HepG2 (cell line): ENCODE results near the gene ULK4. TPM values are rescaled to one million over a fixed set of nuclear protein-coding genes. Genes with fewer than 3 reads are reported as not detected.

Experiments used
- ATAC-seq: fragments of 200-7000 bp; cut with Tn5 transposase; 3 replicates; pipeline ENCODE4 v1.9.1; 2020; ENCODE audit warnings: mild to moderate bottlenecking, moderate library complexity
- BruUV-seq: library from RNA; stranded (reverse); fragments of 400-500 nt; replicated peaks from 2 replicates; lab custom pipeline; 2021; lab: Mats Ljungman, UMichigan
- CTCF ChIA-PET: fragments of 300-600 bp; formaldehyde crosslinking; extraction: SDS; loops from one replicate; lab custom pipeline; 2021; ENCODE audit warnings: low total read pairs, inconsistent platforms, low intra/inter-chr PET ratio; lab: Yijun Ruan, JAX
- POLR2A ChIA-PET: fragments of 350-600 bp; sonication (Branson Sonifier 250); formaldehyde crosslinking; loops from one replicate; lab custom pipeline; 2020; ENCODE audit warnings: antibody characterized with exemption, inconsistent platforms; lab: Yijun Ruan, JAX
- DNase-seq: peaks from one replicate; pipeline ENCODE4 v3.0.0-alpha.2; 2015; ENCODE audit warnings: low spot score
- FAIRE-seq: peaks from 3 replicates; lab custom pipeline; 2011; peaks lifted over from hg19 to GRCh38; lab: Jason Lieb, UNC
- H2AFZ ChIP-seq: one replicate; pipeline ENCODE4 v1.6.1; 2011; ENCODE audit warnings: low read length, inconsistent platforms
- H3K27ac ChIP-seq: fragments of 300-600 bp; 3 replicates; pipeline ENCODE4 v1.8.0; 2011; ENCODE audit warnings: mixed run types, mild to moderate bottlenecking, mixed read lengths, low read length, inconsistent platforms; ENCODE audit not compliant: insufficient read depth; ENCODE audit errors: extremely low read length
- H3K27me3 ChIP-seq, 2 experiments: fragments of 200-600 bp in 1 of 2; 2 replicates in 1 of 2; 3 replicates in 1 of 2; pipeline versions ENCODE4 v1.6.0 to v1.8.0; 2011; ENCODE audit warnings: low read length in 2 of 2, mild to moderate bottlenecking in 2 of 2, moderate library complexity in 2 of 2, inconsistent platforms in 1 of 2; ENCODE audit not compliant: insufficient read depth in 2 of 2, control insufficient read depth in 1 of 2
- H3K36me3 ChIP-seq, 2 experiments: fragments of 200-600 bp in 1 of 2; replicated peaks in 1 of 2; 2 replicates in 1 of 2; 3 replicates in 1 of 2; pipeline versions ENCODE4 v1.5.1 to v1.8.0; 2011; ENCODE audit warnings: low read length in 2 of 2, inconsistent platforms in 1 of 2; ENCODE audit not compliant: insufficient read depth in 2 of 2, control insufficient read depth in 1 of 2
- H3K4me1 ChIP-seq: 2 replicates; pipeline ENCODE4 v1.5.1; 2012; ENCODE audit warnings: low read length, inconsistent platforms; ENCODE audit not compliant: insufficient read depth
- H3K4me2 ChIP-seq: 2 replicates; pipeline ENCODE4 v1.6.0; 2011; ENCODE audit warnings: low read depth, low read length, inconsistent platforms
- H3K4me3 ChIP-seq, 3 experiments: fragments of 200-600 bp in 1 of 3; sonication (generic), shearing (Covaris generic) in 1 of 3; replicated peaks in 1 of 3; 2 replicates each; pipeline ENCODE4 v1.5.1; 2011 to 2016; ENCODE audit warnings: low read length in 3 of 3, inconsistent platforms in 2 of 3, low read depth in 2 of 3, mild to moderate bottlenecking in 2 of 3, control low read depth in 1 of 3, mixed read lengths in 1 of 3; ENCODE audit not compliant: insufficient read depth in 1 of 3
- H3K79me2 ChIP-seq: one replicate; pipeline ENCODE4 v1.6.1; 2011; ENCODE audit warnings: low read length, inconsistent platforms; ENCODE audit not compliant: insufficient read depth
- H3K9ac ChIP-seq: 2 replicates; pipeline ENCODE4 v1.6.0; 2011; ENCODE audit warnings: mild to moderate bottlenecking, low read depth, low read length, inconsistent platforms; ENCODE audit not compliant: insufficient read depth
- H3K9me3 ChIP-seq: 2 replicates; pipeline ENCODE4 v1.5.1; 2012; ENCODE audit warnings: mild to moderate bottlenecking, low read length
- H4K20me1 ChIP-seq: 2 replicates; pipeline ENCODE4 v1.6.0; 2011; ENCODE audit warnings: inconsistent platforms, mild to moderate bottlenecking, low read length, moderate library complexity; ENCODE audit not compliant: insufficient read depth
- KDM3A ChIP-seq: IDR thresholded peaks from 2 replicates; pipeline ENCODE4 v1.6.1; 2018; ENCODE audit warnings: low read depth, missing compliant biosample characterization
- NFATC3 ChIP-seq: sonication (generic); formaldehyde crosslinking; IDR thresholded peaks from 2 replicates; pipeline ENCODE4 v1.5.1; 2020; ENCODE audit warnings: mild to moderate bottlenecking, missing genetic modification reagents
- PAF1 ChIP-seq: IDR thresholded peaks from 2 replicates; pipeline ENCODE4 v1.6.1; 2016; ENCODE audit warnings: missing genetic modification reagents, missing compliant biosample characterization
- RBFOX2 ChIP-seq: fragments of 200-400 bp; formaldehyde crosslinking; IDR thresholded peaks from 2 replicates; pipeline ENCODE4 v1.6.1; 2017; ENCODE audit warnings: low read depth, mild to moderate bottlenecking, low read length
- SATB2 ChIP-seq: sonication (generic); formaldehyde crosslinking; IDR thresholded peaks from 2 replicates; pipeline ENCODE4 v1.5.0; 2020; ENCODE audit warnings: missing genetic modification reagents
- SOX13 ChIP-seq, 3 experiments: fragments of 450-650 bp in 1 of 3; sonication (generic) in 1 of 3; formaldehyde crosslinking in 1 of 3; IDR thresholded peaks in 2 of 3; conservative IDR thresholded peaks in 1 of 3; 2 replicates each; pipeline versions ENCODE4 v1.5.0 to v1.6.1; 2016 to 2020; ENCODE audit warnings: antibody characterized with exemption in 1 of 3, mild to moderate bottlenecking in 1 of 3, missing compliant biosample characterization in 1 of 3, missing genetic modification reagents in 1 of 3, moderate library complexity in 1 of 3
- SOX5 ChIP-seq: IDR thresholded peaks from 2 replicates; pipeline ENCODE4 v1.6.1; 2016; ENCODE audit warnings: borderline replicate concordance
- ZNF30 ChIP-seq: sonication (generic); formaldehyde crosslinking; IDR thresholded peaks from 2 replicates; pipeline ENCODE4 v1.5.0; 2020; ENCODE audit warnings: mild to moderate bottlenecking, missing genetic modification reagents
- ZNF550 ChIP-seq: sonication (generic); formaldehyde crosslinking; IDR thresholded peaks from 2 replicates; pipeline ENCODE4 v1.4.0; 2020; ENCODE audit warnings: mild to moderate bottlenecking, missing genetic modification reagents, borderline replicate concordance
- ZNF607 ChIP-seq: sonication (generic); formaldehyde crosslinking; IDR thresholded peaks from 2 replicates; pipeline ENCODE4 v1.5.1; 2020; ENCODE audit warnings: missing genetic modification reagents, mild to moderate bottlenecking, borderline replicate concordance
- ZNF816 ChIP-seq: sonication (generic); formaldehyde crosslinking; IDR thresholded peaks from 2 replicates; pipeline ENCODE4 v1.8.0; 2022; ENCODE audit warnings: missing genetic modification reagents, mild to moderate bottlenecking, borderline replicate concordance
- WGBS: methylation state at CpG from one replicate; pipeline ENCODE4 v1.1.6; 2017; ENCODE audit warnings: low lambda C conversion rate; 5-methylcytosine and 5-hydroxymethylcytosine counted together
- in situ Hi-C: cut with HindIII; loops from 2 replicates; pipeline ENCODE4 v1.10.0; 2017; ENCODE audit warnings: low pct_unique_long_range_greater_than_20kb; ENCODE audit not compliant: extremely low pct_ligation_motif_present
- intact Hi-C: fragments of 100-400 bp; cut with micrococcal nuclease; formaldehyde crosslinking; loops from one replicate; pipeline ENCODE4 v1.10.0; 2022; ENCODE audit not compliant: unreplicated experiment
- polyA plus RNA-seq, 8 experiments: library from polyadenylated mRNA; depleted of rRNA in 3 of 8; stranded (reverse) in 7 of 8; unstranded in 1 of 8; fragments of >200 nt; fragmentation: Illumina TruSeq in 4 of 8; extraction: Trizol in 4 of 8; gene quantifications; 2 replicates each; pipeline versions ENCODE4 v1.2.1 to v1.2.3, GENCODE V29; 2011 to 2016; ENCODE audit warnings: low read depth in 4 of 8, missing spikeins in 1 of 8, mixed read lengths in 1 of 8; ENCODE audit not compliant: insufficient read depth in 1 of 8
- total RNA-seq, 5 experiments: library from RNA; depleted of rRNA; stranded (reverse); fragments of >200 nt; fragmentation: Illumina TruSeq; extraction: Trizol; gene quantifications; 2 replicates each; pipeline ENCODE4 v1.2.3, GENCODE V29; 2016; ENCODE audit warnings: low read depth in 1 of 5
- TF ChIP-seq, protein P1 (sequence below): IDR thresholded peaks from 2 replicates; pipeline ENCODE4 v1.6.1; 2016; ENCODE audit warnings: low read depth
- TF ChIP-seq, protein P2 (sequence below): sonication (generic); formaldehyde crosslinking; IDR thresholded peaks from 2 replicates; pipeline ENCODE4 v1.9.0; 2021; ENCODE audit warnings: missing genetic modification reagents, borderline replicate concordance

Gene ULK4
- total and polyA plus RNA-seq, 2 of the 13 experiments (the other 11 are each of a cell fraction or from before 2014, with no cell fraction given): 6.7 to 11.8 TPM

DNA sequence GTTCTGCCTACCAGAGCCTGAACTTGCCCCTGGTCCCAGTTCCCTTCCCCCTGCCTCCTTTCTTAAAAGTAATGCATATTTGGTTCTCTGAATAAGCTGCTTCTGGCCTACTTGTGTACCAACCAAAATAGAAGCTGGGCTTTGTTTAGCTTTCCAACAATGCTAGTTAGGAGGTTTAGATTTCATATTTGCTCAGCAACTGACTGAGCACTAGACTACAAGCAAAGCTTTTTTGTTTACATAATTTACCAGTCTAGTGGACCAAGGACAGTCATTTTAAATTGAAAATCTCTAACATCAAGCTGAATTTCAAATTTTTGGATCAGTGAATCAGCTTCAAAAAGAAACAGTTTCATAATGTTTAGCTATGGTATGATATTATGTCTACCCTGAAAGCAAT, 331.2 kb downstream of the ULK4 start:
- Histone ChIP-seq H4K20me1 (no peaks in the 10 kb centered on the region), H3K27me3 (no peaks in the 10 kb centered on the region), H3K4me3 (no peak overlapping the region), H3K9me3 (no peaks in the 10 kb centered on the region), H3K9ac (no peak overlapping the region), H3K79me2 (no peaks in the 10 kb centered on the region), H3K4me1 (peaks cover 22% of the 10 kb centered on the region), H3K4me2 (no peak overlapping the region), H2AFZ (no peak overlapping the region), H3K36me3 (no peaks in the 10 kb centered on the region), H3K27ac (no peak overlapping the region)
- ATAC-seq (peak; percentile 58), FAIRE-seq (peak; percentile 37), DNase-seq (peak; percentile 8)
- POLR2A ChIA-PET: no interaction called here
- BruUV-seq: no TSS peak
- TF ChIP-seq, protein P1, sequence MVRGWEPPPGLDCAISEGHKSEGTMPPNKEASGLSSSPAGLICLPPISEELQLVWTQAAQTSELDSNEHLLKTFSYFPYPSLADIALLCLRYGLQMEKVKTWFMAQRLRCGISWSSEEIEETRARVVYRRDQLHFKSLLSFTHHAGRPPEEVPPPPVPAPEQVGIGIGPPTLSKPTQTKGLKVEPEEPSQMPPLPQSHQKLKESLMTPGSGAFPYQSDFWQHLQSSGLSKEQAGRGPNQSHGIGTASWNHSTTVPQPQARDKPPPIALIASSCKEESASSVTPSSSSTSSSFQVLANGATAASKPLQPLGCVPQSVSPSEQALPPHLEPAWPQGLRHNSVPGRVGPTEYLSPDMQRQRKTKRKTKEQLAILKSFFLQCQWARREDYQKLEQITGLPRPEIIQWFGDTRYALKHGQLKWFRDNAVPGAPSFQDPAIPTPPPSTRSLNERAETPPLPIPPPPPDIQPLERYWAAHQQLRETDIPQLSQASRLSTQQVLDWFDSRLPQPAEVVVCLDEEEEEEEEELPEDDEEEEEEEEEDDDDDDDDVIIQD: 0 out of 2 replicates have a peak, but pooled peaks have one; percentile 8
- TF ChIP-seq KDM3A (CRISPR knock-in tag) (no peak), SOX5 (CRISPR knock-in tag) (peak; percentile 41; the same call in 1 of the 2 replicates), NFATC3 (CRISPR knock-in tag) (no peak), SOX13 (IDR thresholded peaks at IDR 0.05) (no peak), SOX13 (CRISPR knock-in tag; conservative IDR thresholded peaks at IDR 0.05 in 1 of 2, IDR thresholded peaks at IDR 0.05 in 1 of 2) (peak in 1 of 2 experiments; percentile 65; a peak in 2 of 4 replicates)
- CTCF ChIA-PET: no interaction called here
- intact Hi-C loops: no loop called here
- in situ Hi-C loops: no loop called here

DNA sequence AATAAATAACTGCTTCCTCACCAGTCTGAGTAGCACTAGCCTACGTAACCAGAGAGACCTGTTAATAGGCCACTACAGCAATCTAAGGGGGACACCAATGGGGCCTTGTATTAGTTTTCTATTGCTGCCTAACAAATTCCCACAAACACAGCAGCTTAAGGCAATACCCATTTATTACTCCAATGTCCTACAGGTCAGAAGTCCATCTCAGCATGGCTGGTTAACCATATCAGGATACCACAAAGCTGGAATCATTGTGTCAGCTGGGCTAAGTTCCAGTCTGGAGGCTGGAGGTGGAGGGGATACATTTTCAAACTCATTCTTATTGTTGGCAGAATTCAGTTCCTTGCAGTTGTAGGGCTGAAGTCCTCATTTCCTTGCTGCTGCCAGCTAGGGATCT, 331.9 kb downstream of the ULK4 start:
- DNase-seq (no peak), FAIRE-seq (no peak), ATAC-seq (no peak)
- Histone ChIP-seq H3K27me3 (no peaks in the 10 kb centered on the region), H2AFZ (no peak overlapping the region), H3K4me2 (no peak overlapping the region), H3K9ac (no peak overlapping the region), H3K4me1 (peaks cover 22% of the 10 kb centered on the region), H3K4me3 (no peak overlapping the region), H3K9me3 (no peaks in the 10 kb centered on the region), H4K20me1 (no peaks in the 10 kb centered on the region), H3K36me3 (no peaks in the 10 kb centered on the region), H3K27ac (no peak overlapping the region), H3K79me2 (no peaks in the 10 kb centered on the region)
- WGBS: no CpG with 5 or more reads among the region's 1 CpG
- POLR2A ChIA-PET: no interaction called here
- BruUV-seq: no TSS peak
- intact Hi-C loops: loop anchor here (10.0 kb wide), 1 partner anchor 955 kb away; no protein-coding TSS in a partner anchor
- CTCF ChIA-PET: no interaction called here
- in situ Hi-C loops: no loop called here
- TF ChIP-seq SATB2 (no peak), ZNF550 (CRISPR knock-in tag) (no peak), ZNF30 (no peak), PAF1 (no peak), ZNF816 (CRISPR knock-in tag) (no peak), ZNF607 (no peak), RBFOX2 (no peak)
- TF ChIP-seq, protein P2, sequence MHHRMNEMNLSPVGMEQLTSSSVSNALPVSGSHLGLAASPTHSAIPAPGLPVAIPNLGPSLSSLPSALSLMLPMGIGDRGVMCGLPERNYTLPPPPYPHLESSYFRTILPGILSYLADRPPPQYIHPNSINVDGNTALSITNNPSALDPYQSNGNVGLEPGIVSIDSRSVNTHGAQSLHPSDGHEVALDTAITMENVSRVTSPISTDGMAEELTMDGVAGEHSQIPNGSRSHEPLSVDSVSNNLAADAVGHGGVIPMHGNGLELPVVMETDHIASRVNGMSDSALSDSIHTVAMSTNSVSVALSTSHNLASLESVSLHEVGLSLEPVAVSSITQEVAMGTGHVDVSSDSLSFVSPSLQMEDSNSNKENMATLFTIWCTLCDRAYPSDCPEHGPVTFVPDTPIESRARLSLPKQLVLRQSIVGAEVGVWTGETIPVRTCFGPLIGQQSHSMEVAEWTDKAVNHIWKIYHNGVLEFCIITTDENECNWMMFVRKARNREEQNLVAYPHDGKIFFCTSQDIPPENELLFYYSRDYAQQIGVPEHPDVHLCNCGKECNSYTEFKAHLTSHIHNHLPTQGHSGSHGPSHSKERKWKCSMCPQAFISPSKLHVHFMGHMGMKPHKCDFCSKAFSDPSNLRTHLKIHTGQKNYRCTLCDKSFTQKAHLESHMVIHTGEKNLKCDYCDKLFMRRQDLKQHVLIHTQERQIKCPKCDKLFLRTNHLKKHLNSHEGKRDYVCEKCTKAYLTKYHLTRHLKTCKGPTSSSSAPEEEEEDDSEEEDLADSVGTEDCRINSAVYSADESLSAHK: no peak
